Breast epithelium (tissue), 3 donors: ENCODE results near the gene BLTP2.

Source experiments
- POLR2A ChIP-seq: fragments of 450-650 bp; IDR thresholded peaks from one replicate; pipeline ENCODE4 v1.6.1; 2016; ENCODE audit warnings: antibody characterized with exemption, mild to moderate bottlenecking, moderate library complexity
- POLR2AphosphoS5 ChIP-seq, 3 donors: sonication (generic); formaldehyde crosslinking; IDR thresholded peaks; one replicate each; pipeline ENCODE4 v1.6.1; 2017; ENCODE audit warnings: antibody characterized with exemption in 3 of 3

GRCh38 chr17:28623696-28624095 is 21.3 kb downstream of the BLTP2 start:
- TF ChIP-seq POLR2AphosphoS5 (IDR thresholded peaks at IDR 0.05) (no peak), POLR2A (no peak)
